Parathyroid adenoma (tissue), 2 donors: ENCODE results near the gene C10orf88.
"Not testable (repeated sequence)": the region's sequence is repeated elsewhere in the genome, so short reads cannot be mapped to it uniquely, and the experiment has no call there.

ENCODE experiments used
- H2AFZ ChIP-seq: fragments of 300-600 bp; sonication (generic); one replicate; pipeline ENCODE4 v1.7.0; 2017; ENCODE audit warnings: antibody characterized with exemption, mild to moderate bottlenecking
- H3K27ac ChIP-seq: fragments of 300-600 bp; sonication (generic); one replicate; pipeline ENCODE4 v1.7.0; 2017
- H3K27me3 ChIP-seq: fragments of 300-600 bp; sonication (generic); one replicate; pipeline ENCODE4 v1.7.0; 2017; ENCODE audit warnings: low read length; ENCODE audit not compliant: control insufficient read depth, insufficient read depth
- H3K36me3 ChIP-seq: fragments of 300-600 bp; sonication (generic); one replicate; pipeline ENCODE4 v1.7.0; 2017; ENCODE audit warnings: low read length; ENCODE audit not compliant: control insufficient read depth, insufficient read depth
- H3K4me1 ChIP-seq: fragments of 300-600 bp; sonication (generic); one replicate; pipeline ENCODE4 v1.7.0; 2017; ENCODE audit warnings: control low read depth
- H3K4me2 ChIP-seq: fragments of 300-600 bp; sonication (generic); one replicate; pipeline ENCODE4 v1.7.0; 2017; ENCODE audit warnings: low read length
- H3K4me3 ChIP-seq: fragments of 300-600 bp; sonication (generic); one replicate; pipeline ENCODE4 v1.7.0; 2017; ENCODE audit warnings: low read depth, low read length
- H3K79me2 ChIP-seq: fragments of 300-600 bp; sonication (generic); one replicate; pipeline ENCODE4 v1.7.0; 2017; ENCODE audit warnings: control low read depth
- H3K9ac ChIP-seq: fragments of 300-600 bp; sonication (generic); one replicate; pipeline ENCODE4 v1.7.0; 2017; ENCODE audit warnings: mild to moderate bottlenecking
- H3K9me3 ChIP-seq: fragments of 300-600 bp; sonication (generic); one replicate; pipeline ENCODE4 v1.7.0; 2017; ENCODE audit warnings: low read length; ENCODE audit not compliant: control insufficient read depth
- CTCF ChIP-seq: fragments of 300-600 bp; sonication (generic); IDR thresholded peaks from one replicate; pipeline ENCODE4 v1.7.0; 2017; ENCODE audit warnings: antibody characterized with exemption, mild to moderate bottlenecking
- donor health status: primary hyperparathyroidism.

The C10orf88 gene

GRCh38 chr10:122911889-122912484, 42.0 kb downstream of the C10orf88 start:
- no peaks in the 10 kb centered on the region for H3K27me3 ChIP-seq
- no peak for TF ChIP-seq CTCF
- no peak overlapping the region for H3K4me3 ChIP-seq
- H2AFZ ChIP-seq = no peak overlapping the region
- H3K36me3 ChIP-seq = peaks cover 2% of the 10 kb centered on the region
- no peak overlapping the region for H3K27ac ChIP-seq
- H3K9ac ChIP-seq = no peak overlapping the region
- H3K9me3 ChIP-seq = no peaks in the 10 kb centered on the region
- no peak overlapping the region for H3K4me2 ChIP-seq
- no peaks in the 10 kb centered on the region for H3K4me1 ChIP-seq
- no peaks in the 10 kb centered on the region for H3K79me2 ChIP-seq

DNA sequence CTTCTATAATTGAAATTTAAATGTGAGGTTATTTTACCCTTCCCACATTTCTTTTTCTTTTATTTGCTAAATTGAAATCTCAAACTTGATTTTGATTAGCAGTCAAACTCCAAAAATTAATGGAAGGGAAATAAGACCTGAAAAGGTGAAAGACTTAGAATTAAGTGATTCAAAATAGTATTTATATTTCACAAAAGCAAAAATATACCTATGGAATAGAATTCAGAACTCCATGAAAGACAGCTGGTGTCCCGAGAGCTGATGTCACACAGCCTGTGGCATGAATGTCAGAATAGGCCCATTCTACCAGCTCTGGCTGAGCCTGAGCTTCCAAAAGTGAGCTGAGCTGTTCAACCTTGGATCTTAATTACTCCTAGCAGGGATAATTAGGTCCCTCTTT, 43.7 kb downstream of the C10orf88 start, which contains the start of gene FAM24A:
TSS of gene FAM24A (plus strand) at position 301 of the 400 bp plus-strand sequence. CDS start 1,025 bp downstream, outside the sequence.
- Histone ChIP-seq H3K4me2 (no peak within 1 kb of the TSS), H3K4me1 (no peaks in the 10 kb centered on the region), H3K27me3 (no peaks in the 10 kb centered on the region), H3K79me2 (no peaks in the 10 kb centered on the region), H3K9me3 (no peaks in the 10 kb centered on the region), H3K4me3 (no peak within 1 kb of the TSS), H3K9ac (no peak within 1 kb of the TSS), H3K36me3 (peaks cover 2% of the 10 kb centered on the region), H3K27ac (no peak within 1 kb of the TSS), H2AFZ (no peak within 1 kb of the TSS)
- no peak for TF ChIP-seq CTCF

DNA sequence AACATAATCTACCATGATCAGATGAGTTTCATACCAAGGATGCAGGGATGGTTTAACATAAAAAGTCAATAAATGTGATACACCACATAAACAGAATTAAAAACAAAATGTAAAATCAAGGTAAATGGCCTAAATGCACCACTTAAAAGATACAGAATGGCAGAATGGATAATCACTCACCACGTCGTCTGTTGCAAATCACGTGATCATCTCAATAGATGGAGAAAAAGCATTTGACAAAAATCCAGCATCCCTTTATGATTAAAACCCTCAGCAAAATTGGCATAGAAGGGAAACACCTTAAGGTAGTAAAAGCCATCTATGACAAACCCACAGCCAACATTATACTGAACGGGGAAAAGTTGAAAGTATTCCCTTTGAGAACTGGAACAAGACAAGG, 50.2 kb downstream of the C10orf88 start:
- not testable (repeated sequence) for H3K4me1 ChIP-seq, H3K9ac ChIP-seq, H3K27me3 ChIP-seq, H3K79me2 ChIP-seq, H3K9me3 ChIP-seq, H2AFZ ChIP-seq, H3K36me3 ChIP-seq, H3K4me3 ChIP-seq, H3K4me2 ChIP-seq, H3K27ac ChIP-seq

DNA sequence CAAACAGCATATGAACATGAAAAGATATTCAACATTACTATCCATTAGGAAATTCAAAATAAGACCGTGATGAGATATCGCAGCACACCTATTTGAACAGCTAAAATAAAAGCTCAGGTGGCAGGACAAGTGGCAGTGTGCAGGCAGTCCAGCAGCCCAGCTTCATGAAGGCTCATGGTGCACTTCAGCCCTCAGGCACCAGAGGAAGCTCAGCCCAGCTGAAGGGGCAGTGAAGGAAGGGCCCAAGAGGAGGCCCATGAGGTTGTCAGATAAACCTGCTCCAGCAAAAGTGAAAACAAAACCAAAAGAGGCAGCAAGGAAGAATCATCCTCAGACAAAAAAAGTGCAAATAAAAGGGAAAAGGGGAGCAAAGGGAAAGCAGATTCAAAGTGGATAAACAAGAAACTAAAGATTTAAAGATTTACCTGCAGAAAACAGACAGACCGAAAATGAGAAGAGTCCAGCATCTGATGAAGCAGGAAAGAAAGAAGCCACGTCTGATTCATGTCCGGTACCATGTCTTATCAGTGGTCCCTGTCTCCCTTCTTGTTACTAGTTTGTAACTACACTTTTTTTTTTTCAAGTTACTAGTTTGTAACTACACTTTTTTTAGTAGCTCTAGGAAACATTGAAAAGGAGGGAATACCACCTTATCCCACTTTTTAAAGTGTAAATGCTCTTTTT, 59.6 kb downstream of the C10orf88 start:
- H3K4me1 ChIP-seq = no peaks in the 10 kb centered on the region
- no peak for TF ChIP-seq CTCF
- H3K4me2 ChIP-seq = no peak overlapping the region
- no peak overlapping the region for H3K27ac ChIP-seq
- no peak overlapping the region for H3K9ac ChIP-seq
- no peaks in the 10 kb centered on the region for H3K79me2 ChIP-seq
- H2AFZ ChIP-seq = no peak overlapping the region
- no peaks in the 10 kb centered on the region for H3K27me3 ChIP-seq
- H3K9me3 ChIP-seq = no peaks in the 10 kb centered on the region
- no peaks in the 10 kb centered on the region for H3K36me3 ChIP-seq
- H3K4me3 ChIP-seq = no peak overlapping the region

DNA sequence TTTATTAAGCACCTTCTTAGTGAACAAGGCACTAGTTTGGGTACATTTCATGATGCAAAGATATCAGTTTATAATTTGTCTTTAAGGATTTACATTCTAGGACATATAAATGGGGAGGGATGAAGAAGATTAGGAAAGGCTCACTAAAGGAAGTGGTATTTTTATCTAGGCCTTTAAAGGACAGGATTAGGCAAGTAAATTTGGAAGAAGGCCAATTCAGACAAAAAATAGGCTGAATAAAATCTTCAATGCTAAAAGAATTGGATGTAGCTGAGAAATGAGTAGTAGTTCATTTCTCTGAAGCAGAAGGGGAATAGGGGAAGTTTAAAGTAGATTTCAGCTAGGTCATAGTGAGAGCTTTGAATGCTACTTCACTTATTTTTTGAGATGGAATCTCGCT, 69.9 kb downstream of the C10orf88 start:
- H2AFZ ChIP-seq = no peak overlapping the region
- H3K4me3 ChIP-seq = no peak overlapping the region
- no peak overlapping the region for H3K9ac ChIP-seq
- H3K79me2 ChIP-seq = no peaks in the 10 kb centered on the region
- no peak overlapping the region for H3K4me2 ChIP-seq
- H3K36me3 ChIP-seq = no peaks in the 10 kb centered on the region
- H3K27me3 ChIP-seq = no peaks in the 10 kb centered on the region
- TF ChIP-seq CTCF = no peak
- H3K27ac ChIP-seq = no peak overlapping the region
- H3K9me3 ChIP-seq = no peaks in the 10 kb centered on the region
- no peaks in the 10 kb centered on the region for H3K4me1 ChIP-seq
